ENCODE results near the gene TRIM5. TPM values are rescaled to one million over a fixed set of nuclear protein-coding genes. Genes with fewer than 3 reads are reported as not detected.
"Not testable (repeated sequence)": the region's sequence is repeated elsewhere in the genome, so short reads cannot be mapped to it uniquely, and the experiment has no call there.

The TRIM5 gene
- total RNA-seq, 2 donors from 2014 or later, result 18.1 to 20.2 TPM

DNA sequence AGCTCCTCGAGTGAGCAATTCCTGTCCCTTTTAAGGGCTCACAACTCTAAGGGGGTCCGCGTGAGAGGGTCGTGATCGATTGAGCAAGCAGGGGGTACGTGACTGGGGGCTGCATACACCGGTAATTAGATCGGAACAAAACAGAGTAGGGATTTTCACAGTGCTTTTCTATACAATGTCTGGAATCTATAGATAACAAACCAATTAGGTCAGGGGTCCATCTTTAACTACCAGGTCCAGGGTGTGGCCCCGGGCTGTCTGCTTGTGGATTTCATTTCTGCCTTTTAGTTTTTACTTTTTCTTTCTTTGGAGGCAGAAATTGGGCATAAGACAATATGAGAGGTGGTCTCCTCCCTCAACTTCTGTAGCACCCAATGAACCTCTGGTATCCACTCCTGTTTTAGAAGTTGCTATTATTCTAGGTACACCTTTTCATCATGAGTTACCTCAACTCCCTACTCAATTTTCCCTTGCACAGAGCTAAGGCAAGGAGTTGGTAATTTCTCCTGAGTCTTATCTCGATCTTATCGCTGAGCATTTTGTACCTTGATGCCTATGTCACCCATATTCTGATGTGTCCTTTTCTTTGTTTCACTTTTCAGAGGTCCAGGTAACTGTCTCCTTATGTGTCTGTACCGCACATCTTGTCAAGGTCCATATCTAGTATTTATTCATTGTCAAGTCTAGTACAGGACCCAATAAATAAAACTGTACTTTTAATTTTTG, 6.5 kb upstream of the TRIM5 start:
- DNase-seq (ENCODE audit: low spot score); intact Hi-C loops (cut with DNase I): not testable (repeated sequence)

GRCh38 chr11:5690736-5691135, 5.9 kb upstream of the TRIM5 start:
- intact Hi-C loops (cut with DNase I), result no loop called here
- DNase-seq (ENCODE audit: low spot score), result no peak

DNA sequence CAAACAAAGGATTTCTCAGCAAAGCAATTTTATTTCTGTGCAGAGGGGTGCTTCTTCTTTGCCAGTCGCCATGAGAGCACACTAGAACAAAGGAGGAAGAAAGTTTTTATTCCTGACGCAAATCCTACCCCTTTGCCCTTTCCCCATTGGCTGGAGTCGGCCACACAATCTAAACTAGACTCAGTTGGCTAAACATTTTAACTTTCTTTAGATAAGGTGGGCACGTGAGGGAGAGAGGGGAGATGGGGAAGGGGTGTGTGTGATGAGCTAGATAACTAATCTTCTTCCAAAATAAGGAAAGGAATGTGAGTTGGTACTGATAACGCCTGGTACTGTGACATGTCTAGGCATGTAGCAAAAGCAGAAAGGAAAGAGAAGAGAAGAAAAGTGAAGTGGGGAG, 5.3 kb upstream of the TRIM5 start:
- DNase-seq (ENCODE audit: low spot score), result no peak
- intact Hi-C loops (cut with DNase I), result no loop called here

- no peak for DNase-seq (ENCODE audit: low spot score)
- intact Hi-C loops (cut with DNase I), result loop anchor here (10.0 kb wide), 1 partner anchor 65 kb away; the partner anchor contains the start of gene TRIM34 (in 2 of the 2)
These were observed 4.7 kb upstream of the TRIM5 start, which contains the start of gene TRIM22 for GRCh38 chr11:5689551-5689983. Gene TRIM22 (plus strand): TSS chr11:5689790. CDS start chr11:5696233, 6,443 bp downstream.

- intact Hi-C loops (cut with DNase I), result loop anchor here (10.0 kb wide), 1 partner anchor 64 kb away; the partner anchor contains the start of gene TRIM34 (in 2 of the 2)
These were observed 3.6 kb upstream of the TRIM5 start for GRCh38 chr11:5688482-5688881.

GRCh38 chr11:5686426-5686825, 1.6 kb upstream of the TRIM5 start:
- intact Hi-C loops (cut with DNase I), result loop anchor here (10.0 kb wide), 1 partner anchor 62 kb away; the partner anchor contains the start of gene TRIM34 (in 2 of the 2)
- DNase-seq (ENCODE audit: low spot score), result no peak

More at GRCh38 chr11:5688482-5688881, 3.6 kb upstream of the TRIM5 start:
- no peak for DNase-seq (ENCODE audit: low spot score)

DNA sequence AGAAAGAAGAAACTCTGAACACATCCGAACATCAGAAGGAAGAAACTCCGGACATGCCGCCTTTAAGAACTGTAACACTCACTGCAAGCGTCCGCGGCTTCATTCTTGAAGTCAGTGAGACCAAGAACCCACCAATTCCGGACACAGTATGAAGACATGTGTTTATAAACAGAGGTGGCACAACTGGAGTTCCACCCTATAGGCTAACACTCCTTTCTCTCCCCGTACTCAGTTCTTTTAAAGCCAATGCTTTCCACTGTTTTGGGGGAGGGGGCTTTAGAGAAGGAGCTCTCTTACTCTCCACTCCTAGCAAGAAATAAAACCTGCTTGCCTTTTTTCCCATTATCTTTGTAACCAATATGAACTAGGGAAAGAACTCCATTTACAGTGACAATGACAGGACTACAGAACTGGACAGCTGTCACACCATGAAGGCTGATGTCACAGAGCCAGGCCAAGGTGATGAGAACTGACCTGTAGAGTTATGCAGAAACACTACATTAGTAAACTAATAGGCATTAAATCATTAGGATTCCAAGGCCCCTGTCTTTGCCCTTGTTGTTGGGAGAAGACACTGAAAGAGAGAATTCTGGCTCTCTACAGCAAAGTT, 733 bp downstream of the TRIM5 start:
- intact Hi-C loops (cut with DNase I), result loop anchor here (10.0 kb wide), 1 partner anchor 59 kb away; the partner anchor contains the start of gene TRIM34 (in 2 of the 2)
- no peak for DNase-seq (ENCODE audit: low spot score)

GRCh38 chr11:5683620-5684019, 1.3 kb downstream of the TRIM5 start:
- intact Hi-C loops (cut with DNase I), result loop anchor here (10.0 kb wide), 1 partner anchor 59 kb away; the partner anchor contains the start of gene TRIM34 (in 2 of the 2)
- DNase-seq (ENCODE audit: low spot score), result not testable (repeated sequence)

- DNase-seq (ENCODE audit: low spot score), result not testable (repeated sequence)
- intact Hi-C loops (cut with DNase I), result loop anchor here (10.0 kb wide), 1 partner anchor 58 kb away; the partner anchor contains the start of gene TRIM34 (in 2 of the 2)
These were observed 1.9 kb downstream of the TRIM5 start for GRCh38 chr11:5682890-5683441.

DNA sequence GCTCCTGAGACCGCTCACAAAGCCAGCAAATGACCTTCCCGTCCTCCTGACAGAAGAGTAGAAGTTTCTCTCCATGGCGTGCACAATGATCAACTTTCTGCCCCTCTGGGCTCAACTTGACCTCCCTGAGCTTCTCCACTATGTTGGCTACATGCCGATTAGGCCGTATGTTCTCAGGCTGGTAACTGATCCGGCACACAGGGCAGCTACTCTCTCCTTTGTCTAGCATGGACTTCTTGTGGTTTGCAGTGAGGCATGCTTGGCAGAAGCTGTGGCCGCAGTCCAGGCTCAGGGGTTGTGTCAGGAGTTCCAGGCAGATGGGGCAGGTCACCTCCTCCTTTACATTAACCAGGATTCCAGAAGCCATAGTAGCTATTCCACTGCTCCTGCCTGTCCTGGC, 5.1 kb downstream of the TRIM5 start:
- intact Hi-C loops (cut with DNase I), result loop anchor here (10.0 kb wide), 1 partner anchor 55 kb away; the partner anchor contains the start of gene TRIM34 (in 2 of the 2)
- no peak for DNase-seq (ENCODE audit: low spot score)

- intact Hi-C loops (cut with DNase I), result no loop called here
- no peak for DNase-seq (ENCODE audit: low spot score)
These were observed 10.5 kb downstream of the TRIM5 start for GRCh38 chr11:5674391-5674790.

DNA sequence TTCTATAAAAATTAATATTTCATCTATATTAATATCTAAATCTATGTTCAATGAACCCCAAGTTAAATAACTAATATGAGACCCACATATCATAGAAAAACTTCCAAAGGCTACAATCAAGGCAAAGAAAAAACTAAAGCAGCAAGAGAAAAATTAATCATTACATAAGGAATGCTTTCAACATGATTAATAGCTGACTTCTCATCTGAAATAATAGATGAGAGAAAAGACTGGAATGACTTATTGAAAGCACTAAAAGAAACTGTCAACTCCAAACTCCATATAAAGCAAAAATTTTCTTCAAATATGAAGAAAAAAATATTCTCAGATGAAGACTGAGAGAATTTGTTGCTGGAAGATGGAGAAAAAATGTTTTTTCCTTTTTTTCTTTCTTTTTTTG, 13.0 kb downstream of the TRIM5 start:
- intact Hi-C loops (cut with DNase I), result no loop called here
- DNase-seq (ENCODE audit: low spot score), result no peak

DNA sequence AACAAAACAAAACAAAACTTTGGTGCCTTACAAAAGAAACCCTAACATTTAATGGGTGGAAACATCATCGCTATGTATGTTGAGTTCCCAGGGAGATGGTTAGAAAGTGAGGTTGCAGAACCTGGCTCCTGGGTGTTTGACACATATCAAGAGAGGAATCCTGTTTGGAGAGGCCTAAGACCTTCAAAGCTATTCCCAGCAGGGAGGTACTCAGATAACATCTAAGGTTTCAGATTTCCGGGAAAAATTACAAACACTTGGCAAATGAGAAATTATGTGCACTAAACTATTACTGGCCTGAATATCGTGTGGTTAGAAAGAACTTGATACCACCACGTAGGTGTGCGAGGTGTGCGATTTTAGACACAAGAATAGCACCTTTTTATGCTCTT, 18.5 kb downstream of the TRIM5 start:
- DNase-seq (ENCODE audit: low spot score), result no peak
- intact Hi-C loops (cut with DNase I), result no loop called here

GRCh38 chr11:5665746-5666401, 19.0 kb downstream of the TRIM5 start:
- intact Hi-C loops (cut with DNase I), result no loop called here
- DNase-seq (ENCODE audit: low spot score), result no peak

DNA sequence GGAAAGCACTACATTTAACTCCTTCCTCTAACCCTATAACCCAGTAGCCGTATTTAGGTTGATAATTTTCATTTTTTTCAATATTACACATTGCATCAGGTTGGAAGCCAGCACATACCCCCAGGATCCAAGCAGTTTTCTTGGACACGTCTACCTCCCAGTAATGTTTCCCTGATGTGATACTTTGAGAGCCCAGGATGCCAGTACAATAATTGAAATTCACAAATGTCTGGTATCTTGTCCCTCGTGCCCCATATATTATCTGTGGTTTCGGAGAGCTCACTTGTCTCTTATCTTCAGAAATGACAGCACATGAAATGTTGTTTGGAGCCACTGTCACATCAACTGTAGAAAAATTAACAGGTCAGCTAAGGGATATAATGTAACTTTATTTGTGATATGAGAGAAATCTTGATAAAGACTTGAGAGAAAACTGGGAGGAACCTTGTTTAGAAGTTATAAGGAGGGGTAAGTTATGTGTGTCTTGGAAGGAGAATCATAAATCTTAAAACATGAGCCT, 19.8 kb downstream of the TRIM5 start:
- DNase-seq (ENCODE audit: low spot score), result no peak
- intact Hi-C loops (cut with DNase I), result no loop called here

GRCh38 chr11:5663511-5663910, 21.4 kb downstream of the TRIM5 start:
- no peak for DNase-seq (ENCODE audit: low spot score)
- intact Hi-C loops (cut with DNase I), result no loop called here

DNA sequence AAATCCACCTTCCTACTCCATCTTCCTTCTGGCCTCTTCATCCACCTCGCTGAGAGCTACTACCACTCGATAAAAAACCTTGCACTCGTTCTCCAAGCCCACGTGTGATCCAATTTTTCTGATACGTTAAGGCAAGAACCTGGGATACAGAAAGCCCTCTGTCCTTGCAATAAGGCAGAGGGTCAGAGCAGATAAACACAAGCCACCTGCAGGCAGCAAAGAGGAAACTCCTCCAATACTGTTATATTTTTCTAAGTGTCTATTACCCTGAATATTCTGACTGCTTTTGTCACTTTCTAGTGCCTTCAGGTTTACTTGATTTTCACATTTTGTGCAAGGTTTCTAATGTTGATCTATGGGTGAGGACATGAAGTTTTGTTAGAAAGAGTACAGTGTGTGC, 26.6 kb downstream of the TRIM5 start:
- intact Hi-C loops (cut with DNase I), result no loop called here
- DNase-seq (ENCODE audit: low spot score), result no peak

- intact Hi-C loops (cut with DNase I), result not testable (repeated sequence)
These were observed 27.9 kb downstream of the TRIM5 start for GRCh38 chr11:5656956-5657355.

GRCh38 chr11:5655474-5655873, 29.4 kb downstream of the TRIM5 start:
- DNase-seq (ENCODE audit: low spot score), result no peak
- intact Hi-C loops (cut with DNase I), result no loop called here

More at GRCh38 chr11:5656956-5657355, 27.9 kb downstream of the TRIM5 start:
- DNase-seq (ENCODE audit: low spot score), result not testable (repeated sequence)
